ENCODE measurements around the gene GPM6B.

GPM6B gene

DNA sequence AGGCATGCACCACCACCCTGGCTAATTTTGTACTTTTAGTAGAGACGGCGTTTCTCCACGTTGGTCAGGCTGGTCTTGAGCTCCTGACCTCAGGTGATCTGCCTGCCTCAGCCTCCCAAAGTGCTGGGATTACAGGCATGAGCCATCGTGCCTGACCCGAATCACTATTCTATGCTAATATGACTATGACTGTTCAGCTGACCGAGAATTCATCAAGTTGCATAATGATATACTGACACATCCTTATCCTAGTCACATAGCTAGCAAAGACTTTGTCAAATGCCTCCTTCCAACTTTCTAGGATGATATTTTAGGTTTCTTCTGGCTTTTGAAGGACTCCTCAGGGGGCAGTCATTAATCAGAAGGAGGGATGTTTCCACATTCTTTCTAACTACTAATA, 4.8 kb upstream of the GPM6B start:
- DNase-seq: no peak

DNA sequence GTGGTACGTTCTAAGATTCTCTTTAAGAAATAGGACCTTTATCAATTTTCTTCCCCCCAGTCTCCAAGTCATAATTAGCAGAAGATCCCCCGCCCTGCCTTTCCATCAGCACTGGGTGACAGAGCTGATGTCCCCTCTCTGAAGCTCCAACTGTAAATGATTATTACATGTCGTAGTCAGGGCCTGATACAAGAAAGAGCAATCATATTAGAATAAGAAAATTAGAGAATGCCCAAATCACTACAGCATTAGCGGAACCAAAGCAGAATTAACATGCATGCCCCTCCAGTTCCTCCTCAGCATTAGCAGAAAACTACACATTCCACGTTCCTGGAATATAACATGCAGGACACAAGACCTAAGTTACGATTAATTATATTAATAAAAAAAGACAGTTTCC, 717 bp downstream of the GPM6B start:
- DNase-seq: no peak

DNA sequence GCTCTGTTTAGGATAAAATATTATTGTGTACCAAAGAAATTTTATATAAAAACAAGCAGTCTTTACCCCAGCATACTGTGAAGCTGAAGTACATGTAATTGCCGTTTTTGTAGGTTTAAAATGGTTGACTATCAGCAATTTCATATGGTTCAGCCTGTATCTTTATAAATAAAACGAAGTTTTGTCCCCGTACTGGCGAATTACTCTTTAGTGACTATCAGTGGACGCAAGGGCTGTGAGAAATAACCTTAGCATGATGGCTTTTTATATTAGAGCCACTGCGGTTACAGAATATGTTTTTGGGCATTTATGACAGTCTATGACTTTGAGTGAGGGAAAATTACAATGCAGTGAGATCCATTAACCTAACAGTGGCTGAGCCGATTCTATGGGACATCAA, 1.2 kb downstream of the GPM6B start:
- no peak for DNase-seq

DNA sequence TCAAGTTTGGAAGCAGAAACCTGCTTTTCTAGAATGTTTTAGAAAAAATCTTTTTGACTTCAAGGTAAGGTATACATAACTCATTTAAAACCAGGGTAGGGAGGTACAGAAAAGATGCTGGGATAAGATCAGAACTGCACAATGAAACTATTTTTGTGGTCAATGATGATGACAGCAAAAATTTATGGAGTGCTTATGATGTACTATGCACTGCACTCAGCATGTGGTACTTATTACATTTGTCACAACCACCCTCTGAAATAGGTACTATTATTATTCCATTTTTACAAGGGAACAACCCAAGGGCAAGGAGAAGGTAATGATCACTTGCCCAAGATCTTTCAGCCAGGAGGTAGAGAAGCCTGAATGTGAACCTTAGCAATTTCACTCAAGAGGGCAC, 8.0 kb downstream of the GPM6B start:
- DNase-seq: no peak

DNA sequence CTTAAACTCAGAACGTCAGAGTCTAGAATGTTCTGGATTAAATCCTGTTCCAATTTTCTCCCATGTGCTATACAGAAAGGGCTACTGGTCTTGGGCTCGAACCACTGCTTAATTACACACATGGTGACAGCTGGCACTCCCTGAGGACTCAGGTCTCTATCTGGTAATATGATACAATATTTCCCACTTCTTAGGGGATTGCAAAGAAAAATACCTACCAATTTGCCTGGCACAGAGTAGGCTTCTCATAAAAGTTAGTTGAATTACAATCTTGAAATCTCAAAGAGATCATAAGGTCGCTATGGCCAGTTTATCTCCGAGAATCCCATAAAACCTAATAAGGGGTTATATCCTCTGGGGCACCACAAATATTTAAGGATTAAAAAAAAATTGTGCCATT, 8.6 kb downstream of the GPM6B start:
- no peak for DNase-seq

DNA sequence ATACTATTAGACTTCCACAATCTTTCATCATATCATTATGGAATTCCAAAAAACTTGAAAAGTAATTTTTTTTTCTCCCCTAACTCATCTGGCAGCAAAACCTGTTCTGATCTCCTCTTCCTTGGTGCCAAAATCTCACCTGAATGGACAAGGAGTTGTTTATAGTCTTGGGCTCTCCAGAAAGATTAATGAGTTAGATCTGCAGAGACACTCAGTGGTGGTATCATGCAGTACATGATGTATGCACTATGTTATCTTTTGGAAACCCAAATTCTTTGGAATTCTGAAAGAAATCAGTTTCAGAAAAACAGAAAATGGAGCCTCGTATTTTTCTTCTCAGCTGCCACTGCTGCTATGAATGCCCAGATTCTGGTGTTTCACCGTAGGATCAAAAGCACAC, 11.7 kb downstream of the GPM6B start:
- DNase-seq: peak in 1 of 3 donors; percentile 16

DNA sequence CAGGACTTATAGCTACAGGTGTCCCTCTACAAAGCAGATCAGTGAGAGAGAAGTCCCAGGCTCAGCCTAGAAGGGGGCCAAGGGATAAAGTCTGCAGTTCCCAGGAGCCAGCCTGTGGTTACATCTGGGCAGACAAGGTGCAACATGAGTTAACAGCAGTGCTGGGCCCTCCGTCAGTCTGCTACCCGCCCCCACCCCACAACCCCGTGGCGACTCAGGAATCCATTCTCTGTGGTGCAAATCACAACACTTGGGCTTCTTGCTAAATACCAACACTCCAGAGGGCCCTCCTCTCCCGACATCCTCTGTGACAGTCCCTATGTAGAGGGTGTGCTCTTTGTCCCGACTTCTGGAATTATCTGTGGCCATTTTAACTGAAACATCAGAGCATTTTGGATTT, 13.8 kb downstream of the GPM6B start:
- no peak for DNase-seq

DNA sequence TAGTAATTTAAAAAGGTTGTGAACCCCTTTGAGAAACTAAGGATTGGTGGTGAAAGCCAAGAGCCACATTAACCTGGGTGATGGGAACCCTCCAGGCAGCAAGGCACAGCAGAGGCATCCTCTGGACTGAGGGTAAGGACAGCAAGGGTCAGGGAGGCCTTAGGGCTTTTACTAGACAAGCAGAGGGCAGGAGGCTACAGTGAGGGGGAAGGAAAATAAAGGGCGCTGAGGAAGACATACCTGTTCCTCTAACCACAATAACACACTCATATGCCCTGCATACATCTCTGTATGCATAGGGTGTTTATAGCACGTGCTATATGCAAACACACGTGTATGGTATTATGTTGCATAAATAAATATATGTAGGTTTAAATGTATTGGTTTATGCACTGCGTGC, 18.7 kb downstream of the GPM6B start:
- no peak for DNase-seq

DNA sequence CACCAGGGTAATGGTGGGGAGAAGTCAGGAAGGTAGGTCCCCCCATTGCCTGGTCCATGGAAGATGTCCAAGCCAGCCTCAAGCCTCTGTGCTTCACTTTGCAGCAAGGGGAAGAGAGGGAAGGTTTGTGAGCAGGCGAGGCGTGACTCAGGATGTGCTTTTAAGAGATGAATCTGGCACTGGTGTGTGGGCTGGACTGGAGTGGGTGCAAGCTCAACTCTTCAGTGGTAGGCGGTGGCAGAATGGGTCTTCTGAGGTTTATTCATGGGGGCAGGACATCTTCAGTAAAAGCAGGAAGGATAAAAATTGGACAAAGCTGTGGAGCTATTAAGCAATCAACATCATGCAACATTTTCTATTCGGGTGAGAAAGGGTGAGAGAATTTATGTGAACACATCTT, 19.4 kb downstream of the GPM6B start:
- DNase-seq: peak; percentile 22 to 30 (median 25)

DNA sequence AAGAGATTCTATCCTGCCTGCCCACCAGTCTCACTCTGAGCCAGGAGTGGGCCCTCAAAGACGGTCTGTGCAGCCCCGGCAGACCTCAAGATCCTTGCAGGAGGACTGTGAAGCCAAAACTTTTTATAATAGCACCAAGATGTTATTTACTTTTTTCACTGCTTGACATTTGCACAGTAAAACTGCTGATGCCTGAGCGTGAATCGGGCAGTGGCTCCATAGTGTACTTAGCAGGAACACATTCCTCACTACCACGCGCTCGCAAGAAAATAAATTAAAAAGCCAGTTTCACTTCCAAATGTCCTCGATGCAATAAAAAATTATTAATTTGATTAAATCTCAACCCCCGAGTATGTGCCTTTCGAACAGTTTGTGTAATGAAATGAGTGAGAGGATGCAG, 22.5 kb downstream of the GPM6B start:
- no peak for DNase-seq

DNA sequence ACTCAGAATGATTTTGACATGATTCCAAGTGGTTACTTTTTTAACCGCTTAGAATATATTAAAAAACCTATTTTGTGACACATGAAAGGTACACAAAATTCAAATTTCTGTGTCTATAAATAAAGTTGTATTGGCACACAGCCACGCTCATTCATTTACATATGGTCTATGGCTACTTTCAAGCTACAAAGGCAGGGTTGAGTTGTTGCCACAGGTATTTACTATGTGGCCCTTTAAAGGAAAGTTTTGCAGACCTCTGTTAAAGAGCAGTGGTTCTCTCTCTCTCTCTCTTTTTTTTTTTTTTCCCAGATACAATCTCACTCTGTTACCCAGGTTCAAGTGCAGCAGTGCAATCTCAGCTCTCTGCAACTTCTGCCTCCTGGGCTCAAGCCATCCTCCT, 23.0 kb downstream of the GPM6B start:
- no peak for DNase-seq

DNA sequence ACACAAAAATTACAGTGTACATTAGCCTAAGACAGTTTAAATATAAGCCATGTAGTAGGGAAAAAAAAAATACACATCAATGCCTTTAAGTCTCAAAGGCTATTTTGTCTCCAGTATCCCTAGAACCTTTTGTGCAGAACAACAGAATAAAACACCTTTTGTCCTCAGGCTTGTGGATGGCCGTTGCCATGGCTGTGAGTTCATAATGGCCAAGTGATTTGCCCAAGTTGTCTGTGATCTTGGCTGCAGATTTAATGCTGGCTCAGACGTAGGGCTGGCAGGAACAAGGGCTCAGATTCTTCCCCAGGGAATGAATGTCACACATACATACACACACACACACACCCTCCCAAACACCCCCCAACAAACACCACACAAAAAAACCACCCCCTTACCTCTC, 25.3 kb downstream of the GPM6B start:
- DNase-seq: no peak

DNA sequence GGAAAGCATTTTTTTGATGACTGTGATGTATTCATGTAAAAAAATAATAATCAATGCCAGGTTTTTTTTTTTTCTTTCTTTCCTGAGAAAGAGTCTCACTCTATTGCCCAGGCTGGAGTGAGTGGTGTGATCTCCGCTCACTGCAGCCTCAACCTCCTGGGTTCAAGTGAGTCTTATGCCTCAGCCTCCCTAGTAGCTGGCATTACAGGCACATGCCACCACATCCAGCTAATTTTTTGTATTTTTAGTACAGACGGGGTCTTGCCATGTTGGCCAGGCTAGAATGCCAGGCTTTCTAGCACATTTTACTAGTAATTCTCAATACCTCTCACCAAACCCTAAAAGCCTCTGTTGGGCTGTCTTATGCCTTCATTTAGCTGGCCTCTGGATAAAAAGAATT, 25.7 kb downstream of the GPM6B start:
- no peak for DNase-seq

DNA sequence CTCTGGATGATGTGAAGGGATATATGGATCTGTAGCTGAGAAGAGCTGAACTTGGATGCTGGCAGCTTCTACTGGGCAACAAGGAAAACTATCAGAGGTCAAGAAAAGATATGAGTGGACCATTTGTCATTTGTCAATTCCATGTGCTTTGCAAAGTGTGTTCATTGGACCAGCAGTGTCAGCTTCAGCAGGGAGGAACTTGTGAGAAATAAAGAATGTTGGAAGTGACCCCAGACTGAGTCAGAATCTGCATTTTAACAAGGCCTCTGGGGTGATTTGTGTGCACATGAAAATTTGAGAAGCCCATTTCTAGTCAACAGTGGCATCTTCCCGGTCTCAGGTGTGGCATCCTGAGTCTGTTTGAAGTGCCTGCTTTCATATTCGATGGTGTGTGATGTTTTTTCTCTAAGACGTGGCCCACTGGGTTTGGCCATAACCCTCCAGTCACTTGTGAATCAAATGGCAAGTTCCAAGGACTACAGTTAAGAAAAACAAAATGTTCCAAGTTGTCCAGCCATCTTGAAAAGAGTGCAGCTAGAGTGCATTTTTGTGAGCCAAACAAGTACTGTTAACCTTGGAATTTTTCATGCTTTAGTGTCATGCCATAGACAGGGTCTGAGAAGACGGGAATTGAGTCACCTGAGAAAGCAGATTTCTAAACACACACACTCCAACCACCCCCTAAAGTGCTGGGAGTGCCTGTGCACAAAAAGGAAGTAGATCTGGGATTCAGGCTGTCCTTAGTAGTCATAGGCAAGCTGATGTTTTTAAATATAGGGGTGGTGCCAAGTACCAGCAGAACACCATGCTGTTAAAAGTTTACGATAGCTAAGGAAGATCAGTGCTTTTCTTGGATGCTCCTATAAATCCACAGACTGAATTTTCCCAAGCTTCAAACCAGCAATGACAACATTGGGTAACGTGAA, 26.4 kb downstream of the GPM6B start:
- DNase-seq: no peak

DNA sequence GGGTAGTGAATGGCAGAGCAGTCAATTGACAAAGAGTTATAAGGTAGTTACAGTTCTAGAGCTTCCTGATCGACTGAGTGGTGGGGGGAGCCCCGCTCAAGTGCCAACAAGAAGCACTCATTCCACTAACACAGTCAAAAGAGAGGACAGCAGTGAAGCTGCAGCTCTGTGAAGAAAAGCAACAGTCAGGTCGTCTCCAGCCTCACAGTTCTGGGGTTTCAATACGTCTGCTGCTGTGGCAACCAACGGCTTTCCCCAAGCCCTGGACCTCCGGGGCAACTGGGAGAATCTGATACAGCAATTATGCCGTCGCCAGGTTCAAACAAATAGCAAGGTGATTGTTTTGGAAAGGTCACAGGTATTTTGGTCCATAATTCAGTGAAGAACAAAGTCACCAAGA, 30.8 kb downstream of the GPM6B start:
- no peak for DNase-seq

DNA sequence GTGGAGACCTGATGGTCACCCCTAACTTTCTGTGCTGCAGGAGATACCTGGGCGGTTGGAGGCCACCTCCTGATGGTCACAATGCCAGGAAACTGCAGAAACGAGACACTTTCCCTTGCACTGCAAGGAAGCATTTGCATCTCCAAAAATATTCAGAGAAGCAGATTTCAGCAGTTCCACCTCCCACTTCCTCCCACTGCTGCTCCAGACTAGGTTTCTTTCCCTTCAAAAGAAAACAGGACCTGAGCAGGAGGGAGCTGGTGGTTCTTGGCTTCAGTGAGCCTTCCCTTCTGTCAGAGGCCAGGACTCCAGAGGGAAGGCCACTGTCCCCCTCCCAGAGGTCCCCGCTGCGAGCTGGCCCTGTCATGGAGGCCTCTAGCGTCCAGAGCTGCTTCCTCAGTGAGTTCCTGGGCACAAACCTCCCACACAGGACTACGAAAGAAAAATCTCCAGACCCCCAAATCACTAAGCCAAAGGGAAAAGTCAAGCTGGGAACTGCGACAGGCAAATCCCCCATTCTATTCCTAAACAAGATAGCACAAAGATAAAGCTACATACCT, 35.9 kb downstream of the GPM6B start:
- no peak for DNase-seq

DNA sequence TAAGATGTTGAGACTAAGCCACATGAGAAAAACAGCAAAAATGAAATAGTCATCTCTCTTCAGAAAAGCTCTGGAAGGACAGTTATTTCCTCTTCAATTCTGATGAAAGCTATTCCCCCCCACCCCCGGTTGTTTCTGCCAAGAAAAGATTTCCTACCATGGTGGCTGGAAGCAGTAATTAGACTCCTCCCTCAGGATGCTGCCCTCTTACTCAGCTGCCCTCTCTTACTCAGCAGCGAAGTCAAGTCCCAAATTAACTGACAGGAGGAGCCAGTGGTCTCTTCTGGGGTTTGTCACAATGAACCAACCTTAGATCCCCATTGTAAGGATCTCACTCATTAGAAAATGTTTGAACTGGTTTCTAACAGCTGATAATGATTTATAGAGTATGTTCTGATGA, 38.0 kb downstream of the GPM6B start:
- peak; percentile 55 to 65 (median 58) for DNase-seq

DNA sequence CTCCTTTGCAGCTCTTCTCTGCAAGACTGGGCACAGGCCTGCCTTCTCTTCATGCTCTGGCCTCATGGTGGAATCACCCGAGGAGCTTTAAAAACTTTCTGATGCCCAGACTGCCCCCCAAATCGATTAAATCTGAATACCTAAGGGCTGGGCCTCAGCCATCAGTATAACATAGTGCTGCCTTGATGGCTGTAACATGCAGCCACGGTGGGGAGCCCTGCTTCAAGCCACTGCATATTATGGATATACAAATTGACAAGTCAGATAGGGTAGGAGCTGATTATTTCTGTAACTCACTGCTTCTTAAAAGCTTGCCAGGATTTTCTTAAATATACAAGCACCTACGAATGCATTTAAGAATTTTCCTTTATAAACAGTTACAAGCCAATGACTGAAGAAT, 40.5 kb downstream of the GPM6B start:
- no peak for DNase-seq

DNA sequence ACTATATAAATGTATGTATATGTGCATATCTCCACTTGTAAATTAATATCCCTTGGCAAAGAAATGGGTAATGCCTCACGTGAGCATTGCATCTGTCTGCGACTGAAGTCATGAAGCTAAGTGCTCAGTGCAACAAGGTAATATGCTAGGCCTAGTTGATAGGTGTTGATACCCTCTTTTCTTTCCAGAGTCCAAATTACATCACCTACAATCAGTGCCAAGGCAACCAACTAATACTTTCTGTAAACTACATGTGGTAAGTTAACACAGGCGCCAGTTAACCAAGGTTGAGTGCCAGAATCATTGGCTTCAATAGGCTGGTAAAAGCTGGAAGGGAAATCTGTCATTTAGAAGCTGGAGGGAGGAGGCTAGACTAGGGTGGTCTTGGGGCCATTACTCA, 41.1 kb downstream of the GPM6B start:
- no peak for DNase-seq

DNA sequence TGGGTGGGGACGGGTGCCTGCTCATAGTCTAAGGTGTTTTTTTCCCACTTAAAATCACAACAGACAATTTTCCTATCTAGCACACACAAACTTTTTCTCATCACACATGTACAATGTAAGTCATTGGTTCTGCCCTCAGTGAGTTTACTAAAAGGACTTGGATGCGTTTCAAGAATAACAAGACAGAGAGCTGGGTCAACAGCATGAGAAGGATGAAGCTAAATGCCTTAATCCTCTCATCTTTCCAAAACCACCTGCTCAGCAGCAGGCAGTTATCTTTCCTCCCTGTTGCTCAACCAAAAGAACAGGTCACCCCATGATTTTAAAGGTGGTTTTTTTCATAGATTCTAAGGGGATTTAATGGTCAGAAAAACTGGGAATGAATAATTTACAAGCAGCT, 42.2 kb downstream of the GPM6B start:
- DNase-seq: no peak

DNA sequence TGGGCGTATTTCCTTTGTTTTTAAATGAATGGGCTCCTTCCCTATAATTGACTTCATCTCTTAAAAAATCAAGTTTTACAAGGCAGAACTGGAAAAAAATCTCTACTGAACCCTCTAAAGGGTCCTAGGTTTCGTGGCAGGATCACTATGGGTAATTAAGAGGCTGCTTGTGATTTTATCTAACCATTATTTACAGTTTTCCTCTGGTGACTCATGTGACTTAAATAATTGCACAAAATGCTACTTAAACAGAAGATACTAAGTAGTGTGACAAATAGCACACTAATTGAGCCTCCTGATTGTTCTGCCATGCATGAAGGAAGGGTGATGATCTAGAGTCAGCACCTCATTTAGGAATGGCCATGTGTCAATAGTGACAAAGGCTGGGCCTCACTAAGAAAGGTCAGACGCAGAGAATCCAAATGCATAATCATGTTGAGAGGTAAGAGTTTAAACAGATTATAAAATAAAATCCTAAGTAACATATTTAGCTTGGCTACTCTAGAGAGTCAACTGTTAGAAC, 46.8 kb downstream of the GPM6B start:
- DNase-seq: no peak

DNA sequence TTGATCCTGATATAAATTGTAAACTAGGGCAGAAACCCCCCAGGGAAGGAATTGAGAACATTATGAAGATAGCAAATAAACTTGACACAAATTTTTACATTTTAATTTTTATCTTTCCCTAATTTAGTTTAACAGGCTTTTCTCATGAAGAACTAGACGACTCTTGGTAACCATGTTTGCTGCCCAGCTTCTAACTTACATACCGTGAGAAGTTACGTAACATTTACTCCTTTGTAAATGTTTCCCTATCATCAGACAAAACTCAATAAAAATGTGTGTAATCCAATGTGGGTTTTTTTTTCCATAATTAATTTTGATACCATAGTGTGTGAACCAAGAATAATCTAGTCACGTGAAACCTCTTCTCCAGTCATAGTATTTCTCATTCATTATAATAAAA, 48.0 kb downstream of the GPM6B start:
- no peak for DNase-seq

DNA sequence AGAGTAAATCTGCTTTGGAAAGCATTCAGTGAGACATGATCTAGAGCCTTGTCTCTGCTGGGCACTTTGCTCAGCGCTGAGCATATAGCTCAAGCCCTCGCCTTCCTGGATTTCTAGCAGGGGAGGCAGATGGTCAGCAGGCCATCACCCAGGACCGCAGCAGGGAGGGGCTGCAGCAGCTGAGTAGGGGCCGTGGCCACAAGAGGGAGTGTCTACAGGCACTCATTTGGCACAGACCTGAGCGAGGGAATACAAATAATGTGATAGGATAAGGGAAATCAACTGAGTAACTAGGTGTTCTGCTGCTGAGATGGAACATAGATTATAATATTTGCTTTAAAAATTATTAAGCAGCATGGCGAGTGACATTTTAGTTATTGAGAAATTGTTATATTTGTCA, 52.1 kb downstream of the GPM6B start:
- no peak for DNase-seq

DNA sequence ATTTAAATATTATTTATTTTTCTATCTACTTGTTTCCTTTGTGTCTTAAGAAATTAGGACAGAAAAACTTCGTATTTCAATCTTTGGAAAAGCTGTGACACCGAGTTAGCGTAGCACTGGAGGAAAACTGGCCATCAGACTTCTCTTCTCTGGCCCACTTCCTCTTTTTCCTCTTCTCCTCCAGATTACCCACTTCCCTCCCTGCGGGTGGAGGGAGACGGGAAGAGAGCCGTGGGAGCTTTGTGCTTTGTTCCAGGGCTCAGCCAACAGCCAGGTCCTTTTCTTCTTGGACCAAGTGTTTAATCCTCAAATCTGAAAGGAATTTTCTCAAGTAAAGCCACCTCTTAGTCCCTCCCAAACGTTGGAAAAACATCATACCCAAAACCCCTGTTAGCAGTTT, 52.6 kb downstream of the GPM6B start:
- peak; percentile 44 to 56 (median 54) for DNase-seq

DNA sequence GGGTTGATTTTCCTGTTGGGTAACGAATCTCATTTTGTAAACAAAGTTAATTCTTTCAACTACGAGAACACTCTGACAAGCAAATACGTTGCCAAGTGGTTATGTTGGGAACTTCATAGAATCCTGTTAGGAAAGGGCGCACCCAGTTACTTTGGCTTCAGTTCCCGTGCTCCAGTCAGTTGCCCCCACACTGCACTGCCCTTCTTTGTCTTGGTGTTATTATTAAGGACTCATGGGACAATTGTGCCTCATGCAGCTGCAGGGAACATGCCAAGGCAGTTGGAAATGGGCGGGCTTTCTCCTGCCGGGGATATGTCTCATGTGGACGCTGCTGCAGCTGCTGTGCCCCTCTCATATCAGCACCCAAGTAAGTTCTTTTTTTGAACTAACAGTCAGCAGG, 53.4 kb downstream of the GPM6B start:
- no peak for DNase-seq

Data from suppressor macrophage treated with lipopolysaccharide for 1 hour (primary cell).